Measurements from ENCODE around the gene RPTOR.

GRCh38 chr17:80702315-80703141, 157.9 kb downstream of the RPTOR start:
- TF ChIP-seq CTCF (IDR thresholded peaks at IDR 0.05; ENCODE audit: insufficient read depth, low read depth, low read length) (no peak), EZH2 (IDR thresholded peaks at IDR 0.05; ENCODE audit: insufficient read depth, low read length) (no peak)
